Tibial nerve (tissue), 4 donors: ENCODE data around the gene JAML.

ENCODE experiments used
- CTCF ChIP-seq, 5 experiments: fragments of 200-600 bp in 3 of 5; fragments of 450-650 bp in 2 of 5; sonication (generic) in 3 of 5; IDR thresholded peaks; one replicate each; pipeline ENCODE4 v1.5.1; 2016 to 2019; ENCODE audit warnings: antibody characterized with exemption in 5 of 5, mild to moderate bottlenecking in 3 of 5, moderate library complexity in 2 of 5
- EP300 ChIP-seq, 2 donors: sonication (generic); formaldehyde crosslinking; IDR thresholded peaks; one replicate each; pipeline ENCODE4 v1.6.1; 2017; ENCODE audit warnings: antibody characterized with exemption in 2 of 2, mild to moderate bottlenecking in 1 of 2
- POLR2A ChIP-seq, 2 donors: fragments of 450-650 bp; IDR thresholded peaks; one replicate each; pipeline ENCODE4 v1.6.1; 2017; ENCODE audit warnings: antibody characterized with exemption in 2 of 2, mild to moderate bottlenecking in 2 of 2, moderate library complexity in 2 of 2

DNA sequence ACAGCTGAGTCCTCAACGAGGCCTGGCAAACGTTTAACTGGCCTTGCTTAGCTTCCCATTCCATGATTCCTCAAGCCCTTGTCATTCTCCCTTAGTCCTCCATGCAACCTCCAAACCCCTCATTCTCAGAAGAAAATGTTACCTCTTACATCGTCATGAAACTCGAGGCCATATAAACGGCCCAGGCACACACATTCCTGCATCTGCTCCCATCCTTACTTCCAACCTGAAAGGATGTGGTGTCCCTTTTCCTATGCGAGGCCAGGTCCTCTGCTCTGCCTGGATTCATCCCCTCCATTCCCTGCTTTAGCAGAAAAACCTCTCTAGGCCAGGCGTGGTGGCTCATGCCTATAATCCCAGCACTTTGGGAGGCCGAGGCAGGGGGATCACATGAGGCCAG, 18.4 kb upstream of the JAML start:
- TF ChIP-seq CTCF (IDR thresholded peaks at IDR 0.05): no peak
- no peak for TF ChIP-seq POLR2A (IDR thresholded peaks at IDR 0.05)
- TF ChIP-seq EP300 (IDR thresholded peaks at IDR 0.05): no peak
